NCI-H2196 (cell line): ENCODE data around the gene IFIT3.
"Not testable (repeated sequence)": the region's sequence is repeated elsewhere in the genome, so short reads cannot be mapped to it uniquely, and the experiment has no call there.

Experiments used
- DNase-seq: peaks from one replicate; lab custom pipeline; 2025; ENCODE audit not compliant: unreplicated experiment; lab: John Stamatoyannopoulos, UW

Gene IFIT3

DNA sequence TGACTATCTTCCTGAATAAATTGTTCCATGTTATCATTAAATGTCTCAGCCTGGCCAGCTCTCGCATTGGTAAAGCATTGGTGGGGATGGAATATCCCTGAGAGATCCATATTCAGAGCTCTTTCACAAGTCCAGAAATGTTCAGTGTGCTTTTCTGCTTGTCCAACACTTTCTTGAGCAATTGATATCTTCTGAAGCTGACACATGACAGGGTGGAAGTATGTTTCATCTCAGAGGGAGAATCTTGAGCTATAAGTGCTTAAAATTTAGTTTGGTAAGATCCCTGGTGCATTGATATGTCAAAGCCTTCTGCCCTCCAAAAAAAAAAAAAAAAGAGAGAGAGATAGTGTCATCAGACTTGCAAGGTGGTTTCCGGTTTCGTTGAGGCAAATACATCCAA is 7.4 kb downstream of the IFIT3 start:
- no peak for DNase-seq

DNA sequence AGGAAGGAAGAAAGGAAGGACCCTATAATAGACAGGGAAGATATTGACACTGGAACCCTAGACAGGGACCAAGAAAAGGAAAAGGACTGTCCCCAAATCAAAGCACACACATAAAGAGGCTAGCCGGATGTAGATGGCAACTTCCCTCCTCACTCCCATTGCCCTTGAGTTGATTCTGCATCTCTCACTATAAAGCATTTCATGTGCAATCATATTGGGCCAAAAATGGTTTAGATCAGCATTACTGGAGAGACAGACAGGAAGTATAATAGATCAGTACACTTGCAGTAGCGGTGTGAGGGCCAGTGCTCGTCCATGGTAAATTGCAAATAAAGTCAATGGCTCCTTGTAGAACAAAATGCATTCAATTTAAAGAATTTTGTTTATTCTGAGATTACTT is 8.4 kb downstream of the IFIT3 start:
- no peak for DNase-seq

DNA sequence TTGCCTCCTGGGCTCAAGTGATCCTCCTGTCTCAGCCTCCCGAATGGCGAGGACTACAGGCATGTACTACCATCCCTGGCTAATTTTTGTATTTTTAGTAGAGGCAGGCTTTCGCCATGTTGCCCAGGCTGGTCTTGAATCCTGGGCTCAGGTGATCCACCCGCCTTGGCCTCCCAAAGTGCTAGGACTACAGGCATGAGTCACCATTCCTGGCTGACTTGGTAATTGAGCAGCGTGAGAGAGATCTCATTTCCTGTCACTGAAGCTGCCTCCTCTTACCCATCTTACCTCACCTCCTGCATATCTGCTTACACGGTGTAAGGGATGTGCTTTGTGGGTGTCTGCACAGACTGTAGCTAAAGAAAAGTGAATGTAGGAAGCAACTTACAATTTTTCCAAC is 9.7 kb downstream of the IFIT3 start:
- DNase-seq, result no peak

DNA sequence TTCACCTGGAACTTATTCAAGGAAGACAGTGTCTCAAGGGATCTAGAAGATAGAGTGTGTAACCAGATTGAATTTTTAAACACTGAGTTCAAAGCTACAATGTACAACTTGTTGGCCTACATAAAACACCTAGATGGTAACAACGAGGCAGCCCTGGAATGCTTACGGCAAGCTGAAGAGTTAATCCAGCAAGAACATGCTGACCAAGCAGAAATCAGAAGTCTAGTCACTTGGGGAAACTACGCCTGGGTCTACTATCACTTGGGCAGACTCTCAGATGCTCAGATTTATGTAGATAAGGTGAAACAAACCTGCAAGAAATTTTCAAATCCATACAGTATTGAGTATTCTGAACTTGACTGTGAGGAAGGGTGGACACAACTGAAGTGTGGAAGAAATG is 10.9 kb downstream of the IFIT3 start:
- DNase-seq, result no peak

DNA sequence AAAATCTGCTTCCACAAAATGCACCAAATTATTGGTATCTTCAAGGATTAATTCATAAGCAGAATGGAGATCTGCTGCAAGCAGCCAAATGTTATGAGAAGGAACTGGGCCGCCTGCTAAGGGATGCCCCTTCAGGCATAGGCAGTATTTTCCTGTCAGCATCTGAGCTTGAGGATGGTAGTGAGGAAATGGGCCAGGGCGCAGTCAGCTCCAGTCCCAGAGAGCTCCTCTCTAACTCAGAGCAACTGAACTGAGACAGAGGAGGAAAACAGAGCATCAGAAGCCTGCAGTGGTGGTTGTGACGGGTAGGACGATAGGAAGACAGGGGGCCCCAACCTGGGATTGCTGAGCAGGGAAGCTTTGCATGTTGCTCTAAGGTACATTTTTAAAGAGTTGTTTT is 12.1 kb downstream of the IFIT3 start:
- DNase-seq, result no peak

DNA sequence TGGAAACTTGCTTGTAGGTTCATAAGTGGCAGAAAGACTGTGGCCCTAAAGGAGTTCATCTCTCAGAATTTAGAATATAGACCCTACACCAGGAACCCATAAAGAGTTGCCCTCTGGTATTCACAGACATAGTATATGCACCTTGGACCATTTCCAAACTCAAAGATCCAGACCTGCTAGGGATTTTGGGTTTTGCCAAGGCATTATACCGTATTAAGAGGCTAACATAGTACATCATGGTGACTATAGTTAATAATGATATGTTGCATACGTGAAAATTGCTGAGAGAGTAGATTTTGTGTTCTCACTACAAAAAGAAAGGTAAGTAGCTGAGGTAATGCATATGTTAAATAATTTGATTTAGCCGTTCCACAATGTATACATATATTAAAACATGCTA is 13.9 kb downstream of the IFIT3 start:
- no peak for DNase-seq

DNA sequence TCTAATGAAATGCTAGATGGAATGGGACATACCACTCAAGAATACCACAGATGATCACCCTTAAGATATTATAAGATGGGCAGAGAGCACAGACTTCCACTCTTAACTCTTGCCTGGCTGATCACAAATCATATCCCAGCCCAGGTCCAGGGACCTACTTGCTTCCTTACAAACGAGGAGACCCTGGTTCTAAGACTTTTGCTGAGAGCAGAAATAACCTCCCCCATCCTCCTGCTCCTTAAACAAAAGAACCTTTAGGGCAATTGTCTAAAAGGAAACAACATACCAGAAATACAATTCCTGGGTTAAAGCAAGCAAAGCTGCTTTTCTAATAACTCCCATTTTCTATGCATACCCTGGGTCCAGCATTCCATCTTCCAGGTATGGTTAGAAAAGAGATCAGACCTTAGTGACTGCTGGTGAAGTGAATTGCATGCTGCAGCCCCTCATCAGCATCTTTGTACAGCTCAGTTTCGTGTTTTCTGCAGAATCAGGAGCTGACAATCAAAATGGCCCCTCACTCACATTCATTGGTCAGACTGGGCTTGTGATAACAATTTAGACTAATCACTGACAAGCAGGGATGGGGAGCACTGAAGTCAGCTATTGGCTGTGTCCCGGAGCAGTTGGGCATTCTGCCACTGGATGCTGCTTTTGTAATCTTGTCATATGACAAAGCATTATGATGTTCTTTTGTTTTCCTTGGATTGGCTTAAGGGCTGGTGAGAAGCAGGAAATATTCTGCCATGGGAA is 14.6 kb downstream of the IFIT3 start:
- DNase-seq, result no peak

DNA sequence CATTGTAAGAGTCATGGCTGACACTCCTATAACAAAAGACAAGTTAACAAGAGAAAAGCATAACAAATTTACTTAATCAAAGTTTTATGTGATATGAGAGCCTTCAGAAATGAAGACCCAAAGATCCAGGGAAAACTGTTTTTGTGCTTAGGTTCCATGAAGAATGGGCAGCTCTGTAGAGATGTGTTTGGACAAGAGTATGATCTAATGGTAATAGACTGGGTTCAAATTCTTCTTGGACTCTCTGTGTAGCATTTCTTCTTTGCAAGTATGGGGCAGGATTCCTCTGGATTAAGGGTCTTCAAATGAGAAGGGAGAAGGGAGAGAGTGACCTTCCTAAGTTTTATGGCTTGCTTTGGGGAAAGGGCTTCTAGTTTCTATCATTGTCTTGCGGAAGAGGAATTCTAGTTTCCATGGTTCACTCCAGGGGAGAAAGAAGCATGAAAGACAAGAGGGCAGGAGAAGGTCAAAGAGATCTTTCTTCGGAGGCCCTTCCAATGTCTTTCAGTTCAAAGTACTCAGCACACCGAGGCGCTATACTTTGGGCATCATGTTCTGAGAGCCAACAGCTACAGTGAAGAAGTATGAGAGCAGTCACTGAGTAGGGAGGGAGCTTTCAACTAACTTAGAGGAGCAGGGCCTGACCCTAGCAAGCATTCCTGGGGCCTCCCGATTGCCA is 15.4 kb downstream of the IFIT3 start:
- DNase-seq, result no peak

DNA sequence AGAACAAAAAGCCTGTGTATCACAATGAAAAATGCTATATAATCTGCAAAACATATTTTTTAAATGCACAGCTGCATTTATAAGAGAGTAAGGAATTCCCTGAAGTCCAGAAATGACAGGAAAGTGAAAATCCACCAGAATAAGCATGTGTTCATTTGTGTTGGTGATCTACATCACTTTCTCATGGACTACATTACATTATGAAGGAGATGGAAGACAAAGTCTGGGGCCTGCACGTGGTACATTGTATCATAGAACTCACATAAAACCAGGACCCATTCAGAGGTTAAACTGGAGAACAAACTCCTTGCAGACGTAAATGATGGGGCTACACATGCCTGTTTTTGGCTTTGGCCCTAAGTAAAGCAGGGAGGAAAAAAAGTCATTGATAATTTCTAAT is 16.4 kb downstream of the IFIT3 start:
- DNase-seq, result no peak

DNA sequence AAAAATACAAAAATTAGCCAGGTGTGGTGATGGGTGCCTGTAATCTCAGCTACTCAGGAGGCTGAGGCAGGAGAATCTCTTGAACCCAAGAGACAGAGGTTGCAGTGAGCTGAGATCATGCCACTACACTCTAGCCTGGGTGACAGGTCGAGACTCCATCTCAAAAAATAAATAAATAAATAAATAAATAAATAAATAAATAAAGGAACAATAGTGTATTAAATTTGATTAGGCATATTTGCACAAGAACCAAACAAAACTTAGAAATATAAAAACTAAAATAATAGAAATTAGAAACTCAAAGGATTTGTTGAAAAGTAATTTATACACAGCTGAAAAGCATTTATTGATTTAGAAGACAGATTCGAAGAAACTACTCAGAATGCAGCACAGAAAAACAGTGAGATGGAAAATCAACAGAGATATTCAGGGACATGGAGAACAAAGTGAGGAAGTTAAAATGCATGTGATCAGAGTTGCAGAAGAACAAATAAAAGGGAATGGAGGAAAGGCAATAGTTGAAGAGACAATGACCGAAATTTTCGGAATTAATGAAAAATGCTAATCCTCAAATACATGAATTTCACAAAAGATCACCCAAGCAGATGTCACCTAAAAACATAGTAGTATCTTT is 17.7 kb downstream of the IFIT3 start:
- no peak for DNase-seq

DNA sequence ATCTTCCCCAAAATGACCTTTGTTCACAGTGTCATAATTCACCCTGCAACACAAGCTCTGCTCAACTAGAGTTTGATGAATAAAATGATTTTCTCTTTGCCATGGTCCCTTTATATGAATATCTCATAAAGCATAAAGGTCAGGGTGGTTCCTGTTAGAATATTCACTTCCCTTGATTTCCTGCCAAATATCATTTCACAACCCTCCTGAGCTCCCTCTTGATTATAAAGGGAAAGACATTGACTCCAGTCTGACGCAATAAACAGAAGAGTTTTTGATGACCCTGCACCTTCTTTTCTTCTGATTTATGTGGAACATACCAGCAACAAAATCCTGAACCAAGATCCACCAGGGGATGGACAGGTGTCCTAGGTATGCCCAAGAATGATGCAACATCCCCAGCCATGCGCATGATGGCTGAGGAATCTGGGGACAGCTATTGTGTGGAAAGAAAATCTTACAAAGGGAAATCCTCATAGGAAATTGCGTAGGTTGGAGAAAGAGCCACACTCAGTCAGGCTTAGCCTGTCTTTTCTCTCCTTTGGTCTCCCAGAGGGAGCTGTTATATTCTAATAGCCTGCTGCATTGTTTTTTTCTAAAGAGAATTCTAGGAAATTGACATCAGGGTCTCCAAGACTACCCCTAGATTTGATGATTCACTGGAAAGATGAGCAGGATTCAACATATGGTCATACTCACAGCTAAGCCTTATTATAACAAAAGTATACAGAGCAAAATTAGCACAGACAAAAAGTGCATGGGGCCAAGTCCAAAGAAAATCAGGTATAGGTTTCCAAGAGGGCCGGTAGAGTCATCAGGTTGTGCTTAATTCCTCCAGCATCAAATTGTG is 18.8 kb downstream of the IFIT3 start:
- DNase-seq, result no peak

DNA sequence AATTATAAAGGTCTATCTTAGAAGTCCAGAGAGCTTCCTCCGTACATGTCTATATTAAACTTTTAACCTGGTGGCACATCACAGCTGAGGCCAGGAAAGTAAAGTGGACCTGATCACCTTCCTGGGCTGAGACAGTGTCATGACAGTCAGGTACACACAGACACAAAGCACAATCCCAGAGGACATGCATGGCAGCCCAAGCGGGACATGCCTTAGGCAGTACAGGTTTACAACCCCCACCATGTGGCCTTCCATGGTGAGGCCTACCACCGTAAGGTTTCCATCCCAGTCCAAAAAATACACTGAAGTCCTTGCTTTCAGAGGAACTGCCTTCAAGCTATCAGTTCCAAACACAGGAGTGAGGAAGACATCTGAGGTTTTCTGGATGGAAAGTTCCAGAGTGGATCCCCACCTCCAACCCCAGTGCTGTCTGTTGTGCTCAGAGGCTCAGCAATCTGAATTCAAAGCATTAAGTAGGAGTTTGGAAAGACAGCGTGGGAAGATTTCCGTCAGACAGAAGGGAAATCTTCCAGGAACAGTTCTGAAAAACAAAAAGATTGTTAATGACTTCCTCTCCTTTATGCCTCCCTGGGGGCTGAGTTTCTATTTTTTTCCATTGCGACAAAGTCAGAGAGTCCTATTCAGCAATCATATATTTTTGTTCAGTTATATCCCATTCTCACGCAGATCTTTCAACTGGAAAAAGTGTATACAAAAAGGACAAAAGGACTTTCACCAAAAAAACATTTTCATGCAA is 20.1 kb downstream of the IFIT3 start:
- DNase-seq, result no peak

DNA sequence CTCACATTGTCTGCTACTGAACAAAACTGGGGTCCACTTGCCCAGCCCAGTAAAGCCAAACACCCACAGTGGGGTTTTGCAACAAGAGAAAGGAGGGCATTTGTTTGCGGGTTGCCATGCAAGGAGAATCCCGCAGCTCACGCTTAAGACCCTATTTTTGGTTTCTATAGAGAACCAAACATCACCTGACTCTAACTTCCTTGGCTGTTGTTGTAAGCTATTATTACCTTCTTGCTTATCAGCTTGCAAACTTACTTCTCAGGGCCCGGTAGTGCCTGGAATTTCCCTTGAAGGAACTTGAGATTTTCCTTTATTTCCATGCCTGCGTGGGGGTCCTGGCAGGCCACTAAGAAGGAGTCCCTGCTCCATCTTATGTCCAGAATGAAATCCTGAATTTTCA is 20.7 kb downstream of the IFIT3 start:
- DNase-seq, result no peak

DNA sequence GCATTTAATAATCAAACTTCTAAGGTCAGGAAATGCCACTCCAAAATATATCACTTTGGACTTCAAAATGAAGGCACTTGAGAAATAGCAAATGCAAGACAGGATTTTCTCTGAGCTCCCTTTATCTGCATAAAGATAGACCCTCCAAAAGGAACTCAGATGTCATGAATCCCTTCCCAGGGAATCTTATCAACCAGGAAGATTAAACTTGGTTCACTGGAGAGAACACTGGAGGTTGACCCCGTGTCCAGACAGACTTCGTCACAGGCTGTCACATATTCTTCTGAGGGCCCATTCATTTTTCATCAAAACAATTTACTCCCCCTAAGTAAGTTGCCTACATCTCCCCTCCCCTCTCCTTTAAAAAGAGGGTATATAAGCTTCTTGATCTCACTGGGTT is 21.2 kb downstream of the IFIT3 start:
- no peak for DNase-seq

DNA sequence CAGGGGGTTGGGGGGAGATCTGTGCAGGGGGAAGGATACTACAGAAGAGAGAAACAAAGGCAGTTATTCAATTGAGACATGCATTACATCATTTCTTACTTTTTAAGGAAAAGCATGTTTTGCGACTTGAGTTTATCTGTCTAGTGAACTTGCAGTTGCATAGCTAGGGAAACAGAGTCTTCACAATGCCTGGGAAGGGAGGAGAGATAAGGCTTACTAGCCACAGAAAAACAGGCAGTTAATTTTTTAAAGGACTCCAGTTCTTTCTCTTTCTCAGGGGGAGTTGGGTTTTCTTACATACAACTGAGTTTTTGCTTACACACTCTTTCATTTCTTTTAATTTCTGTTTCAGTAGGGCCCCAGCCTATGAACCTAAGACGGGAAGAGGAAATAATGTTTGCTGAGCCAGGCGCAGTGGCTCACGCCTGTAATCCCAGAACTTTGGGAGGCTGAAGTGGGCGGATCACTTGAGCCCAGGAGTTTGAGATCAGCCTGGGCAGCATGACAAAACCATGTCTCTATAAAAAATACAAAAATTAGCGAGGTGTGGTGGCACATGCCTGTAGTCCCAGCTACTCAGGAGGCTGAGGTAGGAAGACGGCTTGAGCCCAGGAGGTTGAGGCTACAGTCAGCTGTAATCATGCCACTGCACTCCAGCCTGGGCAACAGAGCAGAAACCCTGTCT is 23.0 kb downstream of the IFIT3 start:
- not testable (repeated sequence) for DNase-seq

DNA sequence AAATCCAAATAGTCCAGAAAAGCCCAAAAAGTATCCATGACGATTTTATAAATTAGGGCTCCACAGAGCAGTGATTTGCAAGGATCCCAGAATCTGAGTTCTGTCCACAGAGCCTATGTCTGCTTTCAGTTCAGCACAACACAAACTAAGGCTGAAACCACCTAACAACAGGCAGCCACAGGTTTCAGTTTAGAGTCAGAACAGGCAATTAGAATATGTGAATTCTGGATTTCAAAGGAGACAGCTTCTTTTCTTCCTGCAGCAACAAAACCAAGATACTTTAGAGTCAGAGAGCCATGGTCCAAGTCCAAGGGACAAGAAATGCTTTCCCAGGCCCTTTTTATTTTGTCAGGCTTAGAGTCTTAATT is 23.6 kb downstream of the IFIT3 start:
- DNase-seq, result no peak

DNA sequence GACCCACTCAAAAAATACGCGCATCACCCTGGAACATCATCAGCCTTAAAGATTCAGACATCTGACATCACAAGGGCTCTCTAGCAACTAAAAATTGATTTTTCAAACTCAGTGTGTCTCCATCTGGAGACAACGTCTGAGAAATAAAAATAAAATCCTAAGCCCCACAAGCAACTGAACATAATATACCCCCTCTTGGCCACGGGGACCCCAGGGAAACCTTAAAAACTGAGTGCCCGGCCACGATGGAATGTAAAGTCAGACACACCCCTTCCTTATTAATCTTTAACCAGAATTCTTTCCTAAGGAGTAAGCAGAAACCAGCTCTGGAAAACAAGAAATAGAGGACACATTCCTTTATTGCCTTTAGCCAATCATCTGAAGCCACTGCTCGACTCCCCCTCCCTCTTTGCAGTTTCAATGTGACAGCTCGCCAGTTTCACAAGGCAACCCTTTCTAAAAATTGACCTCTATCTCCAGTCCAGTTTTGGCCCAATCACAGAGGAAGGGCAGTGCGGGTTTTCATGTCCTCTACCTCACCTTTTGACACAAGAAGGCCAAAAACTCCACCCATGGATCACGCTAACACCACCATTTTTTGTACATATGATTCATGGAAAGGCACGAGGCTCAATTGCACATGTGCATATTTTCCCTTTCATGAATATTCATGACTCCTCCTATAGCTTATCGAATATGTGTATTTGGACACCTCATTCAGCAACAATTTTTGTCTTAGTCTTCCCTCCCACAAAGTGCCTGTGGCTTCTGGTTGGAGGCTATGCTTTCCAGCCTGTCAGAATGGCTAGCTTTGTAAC is 24.2 kb downstream of the IFIT3 start:
- no peak for DNase-seq

DNA sequence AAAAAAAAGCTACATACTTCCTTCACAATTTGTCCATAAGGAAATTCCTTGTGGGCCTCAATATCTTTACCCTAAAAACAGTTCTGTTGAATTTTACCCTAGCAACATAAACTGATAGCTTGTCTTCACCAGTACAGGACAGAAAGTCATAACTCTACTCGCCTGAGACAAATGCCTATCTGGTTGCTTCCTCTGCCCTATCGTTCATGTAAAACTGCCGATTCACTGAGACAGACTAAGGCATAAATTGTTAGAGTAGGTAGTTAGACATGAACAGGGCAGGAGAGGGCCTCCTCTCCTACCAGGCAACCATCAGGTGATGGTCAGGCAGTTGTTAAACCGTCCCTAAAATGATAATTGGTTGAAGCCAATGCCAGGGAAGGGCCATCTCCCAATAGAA is 25.0 kb downstream of the IFIT3 start:
- no peak for DNase-seq

DNA sequence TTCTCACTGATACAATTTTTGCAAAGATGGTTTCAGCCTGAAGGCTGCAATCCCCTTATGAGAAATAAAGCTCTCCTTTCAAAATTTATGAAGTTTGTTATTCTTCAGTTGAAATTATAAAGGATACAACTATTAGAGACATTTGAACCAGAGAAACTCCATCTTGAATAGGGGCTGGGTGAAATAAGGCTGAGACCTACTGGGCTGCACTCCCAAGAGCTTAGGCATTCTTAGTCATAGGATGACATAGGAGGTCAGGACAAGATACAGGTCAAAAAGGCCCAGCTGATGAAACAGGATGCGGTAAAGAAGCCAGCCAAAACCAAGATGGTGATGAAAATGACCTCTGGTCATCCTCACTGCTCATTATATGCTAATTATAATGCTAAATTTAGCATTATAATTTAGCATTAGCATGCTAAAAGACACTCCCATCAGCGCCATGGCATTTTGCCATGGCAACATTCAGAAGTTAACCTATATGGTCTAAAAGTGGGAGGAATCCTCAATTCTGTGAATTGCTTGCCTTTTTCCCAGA is 27.7 kb downstream of the IFIT3 start:
- DNase-seq, result no peak
